GM19463 (cell line): Measurements from ENCODE around the gene SLC4A9.

Experiments used
- ATAC-seq: cut with Tn5 transposase; IDR thresholded peaks from one replicate; pipeline ENCODE4 v1.9.1; 2021; ENCODE audit warnings: mild to moderate bottlenecking, moderate library complexity; ENCODE audit not compliant: unreplicated experiment

The SLC4A9 gene

DNA sequence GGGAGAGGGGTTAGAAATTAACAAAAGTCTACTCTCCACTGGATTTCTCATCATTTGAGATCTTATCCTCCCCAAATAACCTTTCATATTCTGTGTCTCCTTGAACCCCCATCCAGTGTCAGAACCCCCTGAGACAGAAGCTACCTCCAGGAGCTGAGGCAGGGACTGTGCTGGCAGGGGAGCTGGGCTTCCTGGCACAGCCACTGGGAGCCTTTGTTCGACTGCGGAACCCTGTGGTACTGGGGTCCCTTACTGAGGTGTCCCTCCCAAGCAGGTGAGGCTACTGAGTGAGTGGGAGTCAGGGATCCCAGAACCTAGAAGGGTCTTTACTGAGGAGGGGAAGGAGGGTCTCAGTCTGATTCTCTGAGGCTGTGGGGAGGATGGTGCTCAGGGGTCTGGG, 1.9 kb downstream of the SLC4A9 start:
- ATAC-seq, result no peak

DNA sequence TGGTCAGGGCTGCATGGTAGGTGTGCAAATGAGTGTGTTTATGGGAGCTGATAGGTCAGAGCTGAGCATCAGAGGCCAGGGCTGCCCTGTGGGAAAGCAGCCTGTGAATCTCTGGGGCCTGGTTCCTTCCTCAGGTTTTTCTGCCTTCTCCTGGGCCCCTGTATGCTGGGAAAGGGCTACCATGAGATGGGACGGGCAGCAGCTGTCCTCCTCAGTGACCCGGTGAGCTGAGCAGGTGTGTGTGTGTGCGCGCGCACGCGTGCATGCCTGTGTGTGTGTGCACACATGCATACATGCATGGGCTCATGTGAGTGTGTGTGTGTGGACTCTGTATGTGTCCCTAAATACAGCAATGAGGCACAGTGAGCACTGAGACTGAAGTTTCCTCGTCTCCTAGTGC, 2.3 kb downstream of the SLC4A9 start:
- no peak for ATAC-seq

DNA sequence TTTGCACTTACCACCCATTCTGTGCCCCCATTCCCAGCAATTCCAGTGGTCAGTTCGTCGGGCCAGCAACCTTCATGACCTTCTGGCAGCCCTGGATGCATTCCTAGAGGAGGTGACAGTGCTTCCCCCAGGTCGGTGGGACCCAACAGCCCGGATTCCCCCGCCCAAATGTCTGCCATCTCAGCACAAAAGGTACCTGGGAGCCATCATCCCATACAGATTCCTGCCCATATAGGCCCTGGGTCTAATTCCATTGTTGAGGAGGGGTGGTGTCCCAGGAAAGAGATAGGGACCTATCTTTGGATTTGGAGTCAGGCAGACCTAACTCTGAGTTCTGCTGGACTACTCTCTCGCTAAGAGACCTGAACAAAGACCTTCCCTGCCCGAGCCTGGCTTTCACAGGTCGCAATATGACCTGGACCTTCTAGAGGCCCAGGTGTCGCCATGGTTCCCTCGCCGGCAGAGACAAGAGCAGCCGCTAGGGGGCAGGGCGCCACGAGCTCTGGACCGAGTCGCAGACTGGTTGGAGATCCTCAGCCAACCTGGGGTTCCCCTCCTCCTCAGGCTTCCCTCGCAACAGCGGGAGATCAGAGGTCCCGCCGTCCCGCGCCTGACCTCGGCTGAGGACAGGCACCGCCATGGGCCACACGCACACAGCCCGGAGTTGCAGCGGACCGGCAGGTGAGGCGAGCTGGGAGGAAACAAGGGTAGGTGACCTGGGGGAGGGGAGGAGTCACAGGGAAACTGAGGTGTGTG, 3.1 kb downstream of the SLC4A9 start:
- ATAC-seq, result peak; percentile 90

DNA sequence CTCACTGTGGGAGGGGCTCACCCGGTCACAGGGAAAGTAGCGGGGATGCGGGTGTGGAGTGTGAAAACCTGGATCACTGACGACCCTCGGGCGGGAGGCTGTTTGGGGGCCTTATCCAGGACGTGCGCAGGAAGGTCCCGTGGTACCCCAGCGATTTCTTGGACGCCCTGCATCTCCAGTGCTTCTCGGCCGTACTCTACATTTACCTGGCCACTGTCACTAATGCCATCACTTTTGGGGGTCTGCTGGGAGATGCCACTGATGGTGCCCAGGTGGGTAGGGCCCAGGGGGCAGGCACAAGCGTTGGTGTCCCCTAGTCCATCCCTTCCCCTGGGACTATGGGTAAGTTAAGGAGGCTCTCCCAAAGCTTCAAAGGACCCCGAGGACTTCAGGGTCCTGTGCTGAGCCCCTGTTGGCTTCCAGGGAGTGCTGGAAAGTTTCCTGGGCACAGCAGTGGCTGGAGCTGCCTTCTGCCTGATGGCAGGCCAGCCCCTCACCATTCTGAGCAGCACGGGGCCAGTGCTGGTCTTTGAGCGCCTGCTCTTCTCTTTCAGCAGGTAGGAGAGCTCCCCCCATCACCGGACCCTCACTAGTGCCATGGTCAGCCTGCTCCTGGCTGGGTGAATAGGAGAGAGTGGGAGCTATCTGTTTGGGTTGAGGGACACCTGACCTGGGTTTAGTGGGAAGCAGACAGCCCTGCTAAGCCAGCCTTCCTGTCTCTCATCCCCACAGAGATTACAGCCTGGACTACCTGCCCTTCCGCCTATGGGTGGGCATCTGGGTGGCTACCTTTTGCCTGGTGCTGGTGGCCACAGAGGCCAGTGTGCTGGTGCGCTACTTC, 3.9 kb downstream of the SLC4A9 start:
- no peak for ATAC-seq

DNA sequence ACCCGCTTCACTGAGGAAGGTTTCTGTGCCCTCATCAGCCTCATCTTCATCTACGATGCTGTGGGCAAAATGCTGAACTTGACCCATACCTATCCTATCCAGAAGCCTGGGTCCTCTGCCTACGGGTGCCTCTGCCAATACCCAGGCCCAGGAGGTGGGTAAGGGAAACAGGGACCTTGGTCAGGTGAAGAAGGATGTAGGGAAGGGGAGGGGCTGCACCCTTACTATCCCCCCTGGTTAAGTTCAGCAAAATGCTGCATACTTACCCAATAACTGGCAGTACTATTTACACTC, 4.4 kb downstream of the SLC4A9 start:
- ATAC-seq, result no peak

DNA sequence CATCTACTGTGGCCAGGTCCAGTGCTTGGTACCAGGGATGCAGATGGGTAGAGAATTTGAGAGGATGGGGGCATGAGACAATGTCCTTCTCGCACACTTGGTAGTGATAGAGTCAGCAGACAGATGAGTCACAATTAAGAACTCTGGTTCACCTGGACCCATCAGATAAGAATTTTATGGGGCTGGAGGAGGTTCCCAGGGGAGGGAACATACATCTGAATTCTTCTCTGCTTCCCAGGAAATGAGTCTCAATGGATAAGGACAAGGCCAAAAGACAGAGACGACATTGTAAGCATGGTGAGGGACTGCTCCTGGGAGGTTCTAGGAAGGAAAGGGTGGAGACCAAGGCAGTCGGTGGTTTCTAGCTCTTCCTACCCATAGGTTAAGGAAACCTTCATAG, 5.3 kb downstream of the SLC4A9 start:
- no peak for ATAC-seq

DNA sequence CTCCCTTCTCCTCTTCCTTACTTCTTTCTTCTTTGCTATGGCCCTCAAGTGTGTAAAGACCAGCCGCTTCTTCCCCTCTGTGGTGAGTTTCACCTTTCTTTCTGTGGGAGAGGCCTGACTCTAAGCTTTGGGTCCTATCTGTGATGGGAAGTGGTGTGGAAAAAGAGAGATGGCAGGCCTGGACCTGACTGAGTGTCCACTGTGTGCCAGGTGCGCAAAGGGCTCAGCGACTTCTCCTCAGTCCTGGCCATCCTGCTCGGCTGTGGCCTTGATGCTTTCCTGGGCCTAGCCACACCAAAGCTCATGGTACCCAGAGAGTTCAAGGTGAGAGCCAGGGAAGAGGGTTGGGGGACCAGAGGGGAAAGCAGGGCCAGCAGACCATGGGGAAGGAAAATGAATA, 5.9 kb downstream of the SLC4A9 start:
- ATAC-seq, result no peak

DNA sequence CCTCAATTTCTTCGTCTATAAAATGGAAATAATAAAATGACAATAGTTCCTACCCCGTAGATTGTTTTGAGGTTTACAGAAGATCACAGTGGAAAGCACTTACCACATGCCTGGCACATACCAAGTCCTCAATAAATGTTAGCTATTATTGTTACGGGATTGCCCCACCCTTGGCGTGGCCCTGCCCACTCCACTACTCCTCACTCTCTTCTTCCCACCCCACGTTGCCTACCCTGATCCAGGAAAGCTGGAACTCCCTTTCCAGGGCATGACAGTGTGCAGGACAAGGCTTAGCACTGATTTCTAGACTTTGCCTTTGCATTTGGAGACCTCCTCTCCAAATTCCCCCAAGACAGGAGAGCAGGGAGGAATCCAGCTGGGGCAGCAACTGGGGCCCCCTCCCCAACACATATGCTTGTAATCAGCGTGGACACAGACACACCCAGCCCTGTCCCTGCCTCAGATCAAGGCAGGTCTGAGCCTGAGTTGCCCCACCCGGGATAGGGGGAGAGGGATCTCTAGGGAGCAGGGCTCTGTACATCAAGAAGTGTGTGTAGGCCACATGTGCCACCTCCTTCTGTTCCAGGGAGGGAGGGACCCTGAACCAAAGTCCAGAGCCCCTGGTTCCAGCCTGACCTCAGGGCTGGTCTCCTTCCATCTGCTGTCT, 6.7 kb downstream of the SLC4A9 start:
- no peak for ATAC-seq

DNA sequence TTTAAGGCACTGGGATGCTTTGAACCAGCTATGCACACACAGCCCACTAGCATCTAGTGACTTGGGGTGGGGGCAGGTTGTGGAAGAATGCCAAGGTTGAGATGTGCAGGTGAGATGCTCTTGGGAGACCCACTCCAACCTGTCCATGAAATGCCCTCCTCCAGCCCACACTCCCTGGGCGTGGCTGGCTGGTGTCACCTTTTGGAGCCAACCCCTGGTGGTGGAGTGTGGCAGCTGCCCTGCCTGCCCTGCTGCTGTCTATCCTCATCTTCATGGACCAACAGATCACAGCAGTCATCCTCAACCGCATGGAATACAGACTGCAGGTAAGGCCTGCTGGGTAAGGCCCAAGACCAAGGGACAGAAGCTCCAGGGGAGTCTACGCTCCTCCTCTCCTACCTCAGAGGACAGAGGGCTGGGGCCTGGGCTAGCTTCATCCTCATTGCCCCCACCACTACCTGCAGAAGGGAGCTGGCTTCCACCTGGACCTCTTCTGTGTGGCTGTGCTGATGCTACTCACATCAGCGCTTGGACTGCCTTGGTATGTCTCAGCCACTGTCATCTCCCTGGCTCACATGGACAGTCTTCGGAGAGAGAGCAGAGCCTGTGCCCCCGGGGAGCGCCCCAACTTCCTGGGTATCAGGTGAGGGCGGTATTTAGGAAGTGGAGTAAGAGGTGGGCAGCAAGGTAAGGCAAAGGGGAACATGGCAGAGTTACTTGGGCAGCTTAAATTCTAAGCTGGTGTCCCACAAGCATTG, 7.4 kb downstream of the SLC4A9 start:
- no peak for ATAC-seq

DNA sequence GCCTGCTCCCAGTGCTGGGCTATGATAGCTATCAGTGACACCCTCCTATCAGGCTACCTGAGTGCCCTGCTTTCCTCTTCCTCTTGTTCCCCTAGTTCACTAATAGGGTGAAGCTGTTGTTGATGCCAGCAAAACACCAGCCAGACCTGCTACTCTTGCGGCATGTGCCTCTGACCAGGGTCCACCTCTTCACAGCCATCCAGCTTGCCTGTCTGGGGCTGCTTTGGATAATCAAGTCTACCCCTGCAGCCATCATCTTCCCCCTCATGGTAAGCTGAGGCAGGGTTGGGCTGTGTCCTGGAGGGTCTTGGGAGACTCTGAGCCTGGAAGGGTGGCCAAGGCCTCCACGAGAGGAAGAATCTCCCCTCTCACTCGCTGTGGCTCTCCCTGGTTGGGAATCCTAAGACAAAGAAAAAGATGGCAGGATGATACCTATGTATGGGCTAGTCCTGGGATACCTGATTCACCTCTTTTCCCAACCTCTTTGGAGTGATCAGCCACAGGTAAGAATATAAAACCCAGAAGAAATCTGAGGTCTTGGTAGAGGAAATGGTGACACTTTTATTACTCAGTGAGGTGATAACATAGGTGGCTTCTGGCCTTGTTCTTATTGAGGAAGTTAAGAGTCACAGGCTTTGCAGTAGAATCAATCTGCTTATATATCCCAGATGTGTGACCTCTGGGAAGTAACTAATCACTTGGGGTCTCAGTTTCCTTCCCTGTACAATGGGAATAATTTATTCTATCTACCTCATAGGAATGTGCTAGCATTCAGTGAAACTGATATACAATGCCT, 11.6 kb downstream of the SLC4A9 start:
- ATAC-seq, result no peak

DNA sequence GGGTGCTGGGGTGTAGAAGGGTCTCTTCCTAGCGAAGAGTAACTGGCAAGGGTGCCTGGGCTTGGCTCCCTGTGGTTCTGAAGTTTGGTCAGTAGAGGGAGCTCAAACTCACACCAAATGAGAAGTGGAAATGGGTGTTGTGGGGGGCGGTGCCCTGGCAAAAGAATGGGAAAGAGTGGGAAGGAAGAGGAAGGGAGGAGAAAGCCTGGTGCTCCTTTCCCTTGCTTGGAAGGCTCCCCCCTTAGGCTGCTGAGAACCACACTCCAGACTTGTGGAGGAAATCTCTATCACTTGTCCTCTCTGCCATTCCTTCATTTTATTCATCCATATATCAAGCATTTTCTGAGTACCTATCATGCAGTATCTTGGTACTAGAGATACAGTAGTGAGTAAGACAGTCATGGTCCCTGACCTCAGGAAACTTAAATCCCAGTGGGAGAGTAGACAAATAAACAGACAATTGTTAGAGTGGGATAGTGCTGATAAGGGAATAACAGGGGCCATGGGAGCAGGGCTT, 13.0 kb downstream of the SLC4A9 start:
- peak; percentile 73 for ATAC-seq

DNA sequence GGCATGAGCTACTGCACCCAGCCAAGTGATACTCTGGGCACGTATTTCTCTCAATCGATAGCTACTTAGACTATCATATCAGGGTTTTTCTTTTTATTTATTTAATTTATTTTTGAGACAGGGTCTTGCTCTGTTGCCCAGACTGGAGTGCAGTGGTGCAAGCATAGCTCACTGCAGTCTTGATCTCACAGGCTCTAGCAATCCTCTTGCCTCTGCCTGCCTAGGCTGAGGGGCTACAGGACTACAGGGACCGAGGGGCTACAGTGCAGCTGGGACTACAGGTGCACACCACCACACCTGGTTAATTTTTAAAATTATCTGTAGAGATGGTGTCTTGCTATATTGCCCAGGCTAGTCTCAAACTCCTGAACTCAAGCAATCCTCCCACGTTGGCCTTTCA, 21.4 kb downstream of the SLC4A9 start:
- no peak for ATAC-seq

DNA sequence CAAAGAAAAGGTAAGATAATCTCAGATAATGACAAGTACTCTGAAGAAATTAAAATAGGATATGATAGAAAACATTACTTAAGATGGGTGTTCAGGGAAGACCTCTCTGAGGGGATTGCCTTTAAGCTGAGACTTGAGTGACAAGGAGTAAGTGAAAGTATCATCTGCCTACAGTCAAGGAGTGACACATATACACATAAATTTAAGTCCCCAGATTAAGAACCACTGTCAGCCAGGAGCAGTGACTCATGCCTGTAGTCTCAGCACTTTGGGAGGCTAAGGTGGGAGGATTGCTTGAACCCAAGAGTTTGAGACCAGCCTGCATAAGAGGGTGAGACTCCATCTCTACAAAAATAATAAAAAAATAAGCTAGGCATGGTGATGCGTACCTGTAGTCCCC, 22.0 kb downstream of the SLC4A9 start:
- ATAC-seq, result no peak

DNA sequence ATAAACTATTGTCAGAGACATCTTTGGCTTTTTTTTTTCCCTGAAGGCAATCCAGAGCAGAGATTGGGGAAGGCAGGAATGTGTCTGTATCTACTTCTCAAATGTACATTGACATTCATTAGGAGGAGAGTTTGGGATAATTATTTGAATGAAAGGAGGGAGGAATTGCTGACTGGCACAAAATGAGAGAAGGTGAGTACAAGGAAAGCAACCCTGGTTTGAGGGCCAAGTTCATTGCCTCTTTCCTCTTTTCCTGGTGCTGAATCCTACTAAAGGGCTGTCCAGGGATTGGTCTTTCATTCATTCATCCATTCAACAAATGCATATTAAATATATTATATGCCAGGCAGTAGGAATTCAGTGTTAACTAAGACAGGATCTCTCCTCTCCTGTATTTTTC, 22.9 kb downstream of the SLC4A9 start:
- no peak for ATAC-seq

DNA sequence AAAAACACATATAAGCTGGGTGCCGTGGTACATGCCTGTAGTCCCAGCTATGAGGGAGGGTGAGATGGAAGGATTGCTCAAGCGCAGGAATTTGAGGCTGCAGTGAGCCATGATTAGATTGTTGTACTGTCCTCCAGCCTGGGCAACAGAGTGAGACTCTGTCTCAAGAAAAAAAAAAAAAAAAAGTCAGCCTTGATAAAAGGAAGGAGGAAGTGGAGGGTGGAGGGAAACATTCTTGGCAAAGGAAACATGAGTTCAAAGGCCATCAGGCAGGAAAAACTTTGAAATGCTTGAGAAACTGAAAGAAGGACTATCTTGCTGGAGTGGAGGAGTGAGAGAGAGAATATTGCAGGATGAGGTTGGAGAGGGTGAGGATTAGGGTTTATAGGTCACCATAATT, 23.3 kb downstream of the SLC4A9 start:
- no peak for ATAC-seq

DNA sequence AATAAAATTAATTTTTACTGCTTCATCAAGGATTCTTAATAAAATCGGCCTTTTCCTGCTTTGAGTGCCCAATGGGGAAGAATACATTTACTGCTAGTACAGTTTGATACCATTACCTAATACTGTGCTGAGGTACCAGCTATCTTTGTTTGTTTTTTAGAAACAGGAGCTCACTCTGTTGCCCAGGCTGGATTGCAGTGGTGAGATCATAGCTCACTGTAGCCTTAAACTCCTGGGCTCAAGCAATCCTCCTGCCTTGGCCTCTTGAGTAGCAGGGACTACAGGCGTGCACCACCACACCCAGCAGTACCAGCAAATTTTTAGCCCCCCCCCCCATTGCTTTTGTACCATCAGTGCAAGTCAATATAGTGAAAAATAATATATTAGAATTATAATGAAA, 28.1 kb downstream of the SLC4A9 start:
- ATAC-seq, result no peak

DNA sequence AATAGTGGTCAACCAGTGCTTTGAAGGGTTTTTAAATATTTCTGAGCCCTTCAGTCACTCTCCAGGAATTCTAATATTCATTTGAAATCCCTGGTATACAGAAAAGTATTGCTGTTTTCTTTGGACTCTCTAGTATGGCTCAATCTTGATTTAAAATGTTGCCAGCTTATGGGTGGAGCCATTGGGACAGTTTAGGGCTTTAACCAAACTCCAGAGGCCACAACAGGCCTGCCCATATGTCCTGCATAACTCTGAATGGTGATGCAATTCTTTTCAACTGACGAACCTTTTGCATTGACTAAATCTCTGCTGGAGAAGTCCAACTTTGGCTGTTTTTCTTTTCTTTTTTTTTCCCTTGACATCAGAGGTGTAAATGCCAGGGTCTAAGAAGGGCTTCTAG, 31.3 kb downstream of the SLC4A9 start:
- ATAC-seq, result no peak

DNA sequence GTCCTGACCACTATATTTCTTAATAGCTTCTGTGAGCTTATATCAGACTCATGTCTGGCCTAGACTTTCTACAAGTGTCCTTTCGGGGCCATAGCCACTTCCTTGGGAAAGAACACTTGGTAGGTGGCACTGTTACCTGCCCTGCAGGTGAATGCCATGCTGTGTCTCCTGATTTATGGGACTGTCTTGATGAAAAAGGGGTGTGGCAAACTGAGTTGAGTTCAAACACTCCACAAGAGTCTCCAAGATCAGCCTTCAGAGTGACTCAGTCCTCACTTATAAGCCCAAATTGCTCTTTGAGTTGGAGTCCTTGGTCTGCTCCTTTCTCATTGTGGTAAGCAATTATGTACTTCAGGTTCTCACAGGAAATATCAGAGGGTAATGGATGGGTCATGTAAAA, 31.7 kb downstream of the SLC4A9 start:
- ATAC-seq, result no peak

DNA sequence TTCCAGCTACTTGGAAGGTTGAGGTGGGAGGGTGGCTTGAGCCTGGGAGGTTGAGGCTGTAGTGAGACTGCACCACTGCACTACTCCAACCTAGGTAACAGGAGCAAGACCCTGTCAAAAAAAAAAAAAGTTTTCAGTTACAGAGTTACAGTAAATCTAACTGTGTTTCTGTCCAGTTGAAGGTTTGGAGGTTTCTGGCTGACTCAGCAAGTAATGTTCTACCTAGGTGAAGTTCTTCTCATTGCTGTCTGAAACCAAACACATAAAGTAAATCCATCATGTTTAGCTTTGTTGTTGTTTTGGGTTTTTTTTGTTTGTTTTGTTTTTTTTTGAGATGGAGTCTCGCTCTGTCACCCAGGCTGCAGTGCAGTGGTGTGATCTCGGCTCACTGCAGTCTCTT, 33.7 kb downstream of the SLC4A9 start:
- ATAC-seq, result no peak

DNA sequence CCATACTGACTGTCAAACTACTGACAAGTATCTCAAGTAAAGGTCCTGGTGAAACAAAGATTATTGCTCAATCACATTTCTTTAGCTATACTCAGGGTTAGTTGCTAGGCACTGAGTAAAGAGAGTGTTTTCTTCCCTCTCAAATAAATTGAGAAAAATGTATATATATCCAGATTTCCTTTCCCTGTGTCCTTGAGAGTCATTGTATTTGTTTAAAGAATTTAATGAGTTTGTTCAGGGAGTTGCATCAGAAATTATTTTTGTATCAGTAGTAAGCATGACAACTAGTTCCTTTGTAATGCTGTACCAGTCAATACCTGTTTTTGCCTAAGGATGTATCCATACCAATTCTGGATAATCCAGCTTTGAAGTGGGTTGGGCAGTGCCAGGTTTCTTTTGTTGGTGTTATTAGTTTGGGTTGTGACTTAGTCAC, 38.4 kb downstream of the SLC4A9 start:
- ATAC-seq, result no peak
